ENCODE results near the gene MARCHF9.

Gene MARCHF9

GRCh38 chr12:57722716-57723629, 31.9 kb upstream of the MARCHF9 start:
- TF ChIP-seq ZFX (IDR thresholded peaks at IDR 0.05): no peak
- TF ChIP-seq CTCF (conservative IDR thresholded peaks at IDR 0.05): no peak
- H3K27ac ChIP-seq: no peak overlapping the region

- no peak overlapping the region for H3K27ac ChIP-seq
Observed at GRCh38 chr12:57723630-57723962, 31.3 kb upstream of the MARCHF9 start.

GRCh38 chr12:57724003-57724935, 30.6 kb upstream of the MARCHF9 start:
- no peak for TF ChIP-seq CTCF (conservative IDR thresholded peaks at IDR 0.05)
- no peak for TF ChIP-seq ZFX (IDR thresholded peaks at IDR 0.05)
- H3K27ac ChIP-seq: no peak overlapping the region

More at GRCh38 chr12:57723630-57723962, 31.3 kb upstream of the MARCHF9 start:
- TF ChIP-seq CTCF (conservative IDR thresholded peaks at IDR 0.05) (no peak), ZFX (IDR thresholded peaks at IDR 0.05) (no peak)

- H3K27ac ChIP-seq: no peak overlapping the region
- TF ChIP-seq CTCF (conservative IDR thresholded peaks at IDR 0.05) (no peak), ZFX (IDR thresholded peaks at IDR 0.05) (no peak)
Observed at GRCh38 chr12:57724936-57725740, 29.8 kb upstream of the MARCHF9 start.

GRCh38 chr12:57725851-57726150, 29.1 kb upstream of the MARCHF9 start:
- TF ChIP-seq ZFX (IDR thresholded peaks at IDR 0.05) (no peak), CTCF (conservative IDR thresholded peaks at IDR 0.05) (no peak)
- H3K27ac ChIP-seq: no peak overlapping the region

GRCh38 chr12:57726151-57726883, 28.6 kb upstream of the MARCHF9 start:
- TF ChIP-seq CTCF (conservative IDR thresholded peaks at IDR 0.05) (peak; percentile 88), ZFX (IDR thresholded peaks at IDR 0.05) (peak; percentile 31; the same call in 1 of the 2 replicates)
- peak overlapping the region; percentile 9; the same call in 1 of the 2 replicates for H3K27ac ChIP-seq
